Stomach (tissue), 9 donors: ENCODE results near the gene RAB5IF. TPM values are rescaled to one million over a fixed set of nuclear protein-coding genes. Genes with fewer than 3 reads are reported as not detected.

Experiments
- DNase-seq, 2 donors: peaks; one replicate each; pipeline versions ENCODE4 v3.0.0 to v3.0.0-alpha.2; 2013 to 2019
- H3K27ac ChIP-seq, 5 donors: fragments of 200-600 bp in 4 of 5; sonication (generic) in 4 of 5; one replicate each; pipeline ENCODE4 v1.5.1; 2013 to 2019; ENCODE audit warnings: mild to moderate bottlenecking in 1 of 5, moderate library complexity in 1 of 5
- H3K27me3 ChIP-seq, 3 donors: fragments of 200-600 bp; sonication (generic); one replicate each; pipeline ENCODE4 v1.5.1; 2017 to 2019; ENCODE audit warnings: mixed run types in 1 of 3
- H3K36me3 ChIP-seq, 4 donors: fragments of 200-600 bp; sonication (generic); 1 replicate in 3 of 4; 2 replicates in 1 of 4; pipeline ENCODE4 v1.5.1; 2016 to 2019
- H3K4me1 ChIP-seq, 4 donors: fragments of 200-600 bp; sonication (generic); one replicate each; pipeline ENCODE4 v1.5.1; 2016 to 2019
- H3K4me3 ChIP-seq, 4 donors: fragments of 200-600 bp; sonication (generic) in 3 of 4; one replicate each; pipeline ENCODE4 v1.5.1; 2016 to 2019; ENCODE audit warnings: mild to moderate bottlenecking in 1 of 4
- H3K9me3 ChIP-seq, 4 donors: fragments of 200-600 bp; sonication (generic); one replicate each; pipeline ENCODE4 v1.5.1; 2016 to 2019
- CTCF ChIP-seq, 7 experiments: fragments of 450-650 bp in 4 of 7; fragments of 200-600 bp in 3 of 7; sonication (generic) in 3 of 7; IDR thresholded peaks; one replicate each; pipeline ENCODE4 v1.5.1; 2016 to 2019; ENCODE audit warnings: antibody characterized with exemption in 7 of 7, control low read depth in 2 of 7, mild to moderate bottlenecking in 1 of 7
- EP300 ChIP-seq: sonication (generic); formaldehyde crosslinking; IDR thresholded peaks from one replicate; pipeline ENCODE4 v1.6.1; 2017; ENCODE audit warnings: antibody characterized with exemption
- POLR2A ChIP-seq, 4 donors: fragments of 450-650 bp; IDR thresholded peaks; one replicate each; pipeline ENCODE4 v1.6.1; 2016; ENCODE audit warnings: antibody characterized with exemption in 4 of 4, control low read depth in 2 of 4, mild to moderate bottlenecking in 1 of 4, moderate library complexity in 1 of 4
- POLR2AphosphoS5 ChIP-seq, 3 donors: sonication (generic); formaldehyde crosslinking; IDR thresholded peaks; one replicate each; pipeline ENCODE4 v1.6.1; 2016; ENCODE audit warnings: antibody characterized with exemption in 3 of 3
- WGBS, 5 donors: extraction: QIAGEN DNeasy Blood & Tissue Kit in 3 of 5; methylation state at CpG; one replicate each; pipeline versions ENCODE4 v1.1.5 to v1.1.7; 2013 to 2018; 5-methylcytosine and 5-hydroxymethylcytosine counted together
- intact Hi-C: fragments of 100-400 bp; cut with DNase I; formaldehyde crosslinking; loops from one replicate; pipeline ENCODE4 v1.15.1; 2023; ENCODE audit warnings: low total_unique reads
- polyA plus RNA-seq, 3 donors: library from polyadenylated mRNA; stranded (reverse); fragments of 200-250 nt; gene quantifications; one replicate each; pipeline ENCODE4 v1.2.3, GENCODE V29; 2013
- small RNA-seq, 4 donors: library from RNA; depleted of rRNA; stranded (forward); fragments of <200 nt; gene quantifications; one replicate each; pipeline ENCODE3, GENCODE V24; 2016
- total RNA-seq, 5 donors: library from RNA; depleted of rRNA; stranded (reverse); fragments of >200 nt; gene quantifications; one replicate each; pipeline versions ENCODE4 v1.1.0 to v1.2.3, GENCODE V29; 2014 to 2016
- donor health status: healthy with polysubstance abuse.
- donor health status: Bipolar disorder and iron deficiency.
- donor health status: healthy.

The RAB5IF gene
- total and polyA plus RNA-seq, 8 donors: 35.0 to 136 (median 90.5) TPM

DNA sequence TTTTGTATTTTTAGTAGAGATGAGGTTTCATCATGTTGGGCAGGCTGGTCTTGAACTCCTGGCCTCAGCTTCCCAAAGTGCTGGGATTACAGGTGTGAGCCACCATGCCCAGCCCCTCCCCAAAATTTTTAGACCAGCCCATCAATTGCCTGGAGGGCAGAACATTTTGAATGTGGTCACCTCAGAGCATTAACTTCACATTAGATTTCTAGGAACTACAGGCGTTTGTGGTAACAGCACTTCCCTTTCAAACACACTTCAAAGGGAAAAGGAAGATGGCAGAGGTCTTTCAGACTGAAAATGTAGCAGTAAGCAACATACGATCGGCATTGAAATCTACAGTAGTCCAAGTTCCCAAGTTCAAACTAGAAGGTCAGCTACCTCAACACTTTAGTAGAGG lies 52.7 kb downstream of the RAB5IF start:
- no peak for DNase-seq
- Histone ChIP-seq H3K4me1 (no peaks in the 10 kb centered on the region), H3K4me3 (no peak overlapping the region), H3K27ac (no peak overlapping the region), H3K27me3 (no peaks in the 10 kb centered on the region), H3K36me3 (peaks cover 6 to 90% (median 77%) of the 10 kb centered on the region in 4 donors), H3K9me3 (no peaks in the 10 kb centered on the region)
- intact Hi-C loops: no loop called here
- TF ChIP-seq EP300 (no peak), POLR2A (IDR thresholded peaks at IDR 0.05) (no peak), CTCF (IDR thresholded peaks at IDR 0.05) (no peak), POLR2AphosphoS5 (IDR thresholded peaks at IDR 0.05) (no peak)
- 63 to 90% (median 72%) methylated on average over 3 of the region's 3 CpGs for WGBS, 5 donors

Small RNA genes within 50 kb of the gene (small RNA-seq; reads per million reads assigned to genes)
- gene RF00017: 0 reads per million in 4 donors

Other genes starting within 250 kb of the RAB5IF start
- 100 to 1,000 TPM in 4 of 5 donors, 10 to 100 TPM in 1; 33.0 to 738 (median 258) TPM for gene MYL9, start 64.3 kb upstream of the RAB5IF start, total RNA-seq
- 100 to 1,000 TPM; 101 to 941 (median 189) TPM for gene MYL9, start 64.3 kb upstream of the RAB5IF start, polyA plus RNA-seq
- gene TGIF2, start 32.2 kb upstream of the RAB5IF start, total RNA-seq: 10 to 100 TPM in 4 of 5 donors, not detected in 1; 14.9 to 24.6 (median 18.7) TPM
- gene TGIF2, start 32.2 kb upstream of the RAB5IF start, polyA plus RNA-seq: 1 to 10 TPM; 4.6 to 5.2 (median 4.8) TPM
- gene SLA2, start 40.4 kb downstream of the RAB5IF start, total RNA-seq: 1 to 10 TPM in 3 of 5 donors, not detected in 2; 1.3 to 8.7 (median 1.3) TPM
- 1 to 10 TPM in 1 of 3 donors, under 1 TPM in 2; 0.25 to 2.7 (median 0.56) TPM for gene SLA2, start 40.4 kb downstream of the RAB5IF start, polyA plus RNA-seq
- 10 to 100 TPM in 1 of 5 donors, 1 to 10 TPM in 4; 5.8 to 91.6 (median 7.6) TPM for gene NDRG3, start 140.3 kb downstream of the RAB5IF start, total RNA-seq
- 10 to 100 TPM; 14.6 to 21.7 (median 16.1) TPM for gene NDRG3, start 140.3 kb downstream of the RAB5IF start, polyA plus RNA-seq
- 10 to 100 TPM in 2 of 5 donors, 1 to 10 TPM in 3; 1.3 to 18.9 (median 7.2) TPM for gene DSN1, start 168.0 kb downstream of the RAB5IF start, total RNA-seq
- gene DSN1, start 168.0 kb downstream of the RAB5IF start, polyA plus RNA-seq: 10 to 100 TPM in 1 of 3 donors, 1 to 10 TPM in 2; 8.0 to 11.8 (median 8.1) TPM